ENCODE measurements around the gene CFAP46. TPM values are rescaled to one million over a fixed set of nuclear protein-coding genes. Genes with fewer than 3 reads are reported as not detected.
A peak's percentile ranks its signal among the peaks of the same experiment; 100 is the strongest.

CFAP46 gene
- total RNA-seq, 1 donor from 2014 or later: 1.3 TPM

GRCh38 chr10:132964231-132964630 lies 21.9 kb upstream of the CFAP46 start:
- Histone ChIP-seq H3K27me3 (ENCODE audit: insufficient read depth, low read length) (peaks cover 8% of the 10 kb centered on the region), H2AFZ (ENCODE audit: low read depth, low read length) (no peak overlapping the region), H3K4me3 (ENCODE audit: insufficient read depth, low read depth, low read length) (no peak overlapping the region), H3K9me3 (ENCODE audit: insufficient read depth, low read depth, low read length) (no peaks in the 10 kb centered on the region), H3K36me3 (ENCODE audit: insufficient read depth, low read length) (no peaks in the 10 kb centered on the region), H3K4me1 (ENCODE audit: insufficient read depth, low read length) (peaks cover 12% of the 10 kb centered on the region), H3K27ac (ENCODE audit: low read depth, low read length) (no peak overlapping the region), H3K4me2 (ENCODE audit: low read length) (no peak overlapping the region), H3K9ac (ENCODE audit: low read length) (no peak overlapping the region), H4K20me1 (ENCODE audit: insufficient read depth, low read length) (no peaks in the 10 kb centered on the region), H3K79me2 (ENCODE audit: insufficient read depth, low read length) (no peaks in the 10 kb centered on the region)
- no peak for DNase-seq (ENCODE audit: low read depth)
- Mint-ChIP-seq H3K27ac (ENCODE audit: unreplicated experiment) (no peak overlapping the region), H3K4me1 (ENCODE audit: low read depth, unreplicated experiment) (no peaks in the 10 kb centered on the region), H3K4me3 (ENCODE audit: unreplicated experiment) (no peak overlapping the region), H3K9me3 (ENCODE audit: unreplicated experiment) (no peaks in the 10 kb centered on the region), H3K27me3 (ENCODE audit: low read depth, unreplicated experiment) (peaks cover 35% of the 10 kb centered on the region), H3K36me3 (ENCODE audit: low read depth, unreplicated experiment) (peaks cover 2% of the 10 kb centered on the region)
- TF ChIP-seq CTCF (IDR thresholded peaks at IDR 0.05; ENCODE audit: insufficient read depth, low read depth, low read length) (no peak), EZH2 (IDR thresholded peaks at IDR 0.05; ENCODE audit: insufficient read depth, low read length) (no peak)
- no peak for FAIRE-seq

GRCh38 chr10:132963430-132963960 lies 21.1 kb upstream of the CFAP46 start:
- Histone ChIP-seq H3K4me3 (ENCODE audit: insufficient read depth, low read depth, low read length) (no peak overlapping the region), H3K4me1 (ENCODE audit: insufficient read depth, low read length) (peaks cover 12% of the 10 kb centered on the region), H3K27ac (ENCODE audit: low read depth, low read length) (no peak overlapping the region), H4K20me1 (ENCODE audit: insufficient read depth, low read length) (no peaks in the 10 kb centered on the region), H3K27me3 (ENCODE audit: insufficient read depth, low read length) (peaks cover 8% of the 10 kb centered on the region), H3K79me2 (ENCODE audit: insufficient read depth, low read length) (no peaks in the 10 kb centered on the region), H2AFZ (ENCODE audit: low read depth, low read length) (no peak overlapping the region), H3K4me2 (ENCODE audit: low read length) (no peak overlapping the region), H3K9me3 (ENCODE audit: insufficient read depth, low read depth, low read length) (no peaks in the 10 kb centered on the region), H3K9ac (ENCODE audit: low read length) (no peak overlapping the region), H3K36me3 (ENCODE audit: insufficient read depth, low read length) (no peaks in the 10 kb centered on the region)
- DNase-seq (ENCODE audit: low read depth): no peak
- Mint-ChIP-seq H3K27ac (ENCODE audit: unreplicated experiment) (no peak overlapping the region), H3K9me3 (ENCODE audit: unreplicated experiment) (no peaks in the 10 kb centered on the region), H3K27me3 (ENCODE audit: low read depth, unreplicated experiment) (peaks cover 40% of the 10 kb centered on the region), H3K4me1 (ENCODE audit: low read depth, unreplicated experiment) (no peaks in the 10 kb centered on the region), H3K36me3 (ENCODE audit: low read depth, unreplicated experiment) (peaks cover 2% of the 10 kb centered on the region), H3K4me3 (ENCODE audit: unreplicated experiment) (no peak overlapping the region)
- no peak for FAIRE-seq
- TF ChIP-seq EZH2 (IDR thresholded peaks at IDR 0.05; ENCODE audit: insufficient read depth, low read length) (no peak), CTCF (IDR thresholded peaks at IDR 0.05; ENCODE audit: insufficient read depth, low read depth, low read length) (no peak)

GRCh38 chr10:132962623-132963429 lies 20.5 kb upstream of the CFAP46 start:
- Mint-ChIP-seq H3K36me3 (ENCODE audit: low read depth, unreplicated experiment) (peaks cover 2% of the 10 kb centered on the region), H3K27ac (ENCODE audit: unreplicated experiment) (no peak overlapping the region), H3K4me1 (ENCODE audit: low read depth, unreplicated experiment) (no peaks in the 10 kb centered on the region), H3K27me3 (ENCODE audit: low read depth, unreplicated experiment) (peaks cover 42% of the 10 kb centered on the region), H3K4me3 (ENCODE audit: unreplicated experiment) (peak overlapping the region; percentile 82), H3K9me3 (ENCODE audit: unreplicated experiment) (no peaks in the 10 kb centered on the region)
- TF ChIP-seq CTCF (IDR thresholded peaks at IDR 0.05; ENCODE audit: insufficient read depth, low read depth, low read length) (no peak), EZH2 (IDR thresholded peaks at IDR 0.05; ENCODE audit: insufficient read depth, low read length) (no peak)
- H3K79me2 ChIP-seq (ENCODE audit: insufficient read depth, low read length): no peaks in the 10 kb centered on the region
- no peaks in the 10 kb centered on the region for H4K20me1 ChIP-seq (ENCODE audit: insufficient read depth, low read length)
- peak; percentile 39 for FAIRE-seq
- H3K4me2 ChIP-seq (ENCODE audit: low read length): peak overlapping the region; percentile 87
- peak overlapping the region; percentile 59 for H3K9ac ChIP-seq (ENCODE audit: low read length)
- peaks cover 8% of the 10 kb centered on the region for H3K27me3 ChIP-seq (ENCODE audit: insufficient read depth, low read length)
- DNase-seq (ENCODE audit: low read depth): peak; percentile 36
- peak overlapping the region; percentile 76 for H2AFZ ChIP-seq (ENCODE audit: low read depth, low read length)
- peak overlapping the region; percentile 68 for H3K4me3 ChIP-seq (ENCODE audit: insufficient read depth, low read depth, low read length)
- no peaks in the 10 kb centered on the region for H3K36me3 ChIP-seq (ENCODE audit: insufficient read depth, low read length)
- H3K27ac ChIP-seq (ENCODE audit: low read depth, low read length): no peak overlapping the region
- no peaks in the 10 kb centered on the region for H3K9me3 ChIP-seq (ENCODE audit: insufficient read depth, low read depth, low read length)
- peaks cover 12% of the 10 kb centered on the region for H3K4me1 ChIP-seq (ENCODE audit: insufficient read depth, low read length)

All from astrocyte (in vitro differentiated cells and primary cell).